ENCODE results near the gene MEGF9. TPM values are rescaled to one million over a fixed set of nuclear protein-coding genes. Genes with fewer than 3 reads are reported as not detected.

The MEGF9 gene
- total and polyA plus RNA-seq, 2 donors (not counting 1 experiment from before 2014, with no cell fraction given), result 3.5 to 11.3 TPM

DNA sequence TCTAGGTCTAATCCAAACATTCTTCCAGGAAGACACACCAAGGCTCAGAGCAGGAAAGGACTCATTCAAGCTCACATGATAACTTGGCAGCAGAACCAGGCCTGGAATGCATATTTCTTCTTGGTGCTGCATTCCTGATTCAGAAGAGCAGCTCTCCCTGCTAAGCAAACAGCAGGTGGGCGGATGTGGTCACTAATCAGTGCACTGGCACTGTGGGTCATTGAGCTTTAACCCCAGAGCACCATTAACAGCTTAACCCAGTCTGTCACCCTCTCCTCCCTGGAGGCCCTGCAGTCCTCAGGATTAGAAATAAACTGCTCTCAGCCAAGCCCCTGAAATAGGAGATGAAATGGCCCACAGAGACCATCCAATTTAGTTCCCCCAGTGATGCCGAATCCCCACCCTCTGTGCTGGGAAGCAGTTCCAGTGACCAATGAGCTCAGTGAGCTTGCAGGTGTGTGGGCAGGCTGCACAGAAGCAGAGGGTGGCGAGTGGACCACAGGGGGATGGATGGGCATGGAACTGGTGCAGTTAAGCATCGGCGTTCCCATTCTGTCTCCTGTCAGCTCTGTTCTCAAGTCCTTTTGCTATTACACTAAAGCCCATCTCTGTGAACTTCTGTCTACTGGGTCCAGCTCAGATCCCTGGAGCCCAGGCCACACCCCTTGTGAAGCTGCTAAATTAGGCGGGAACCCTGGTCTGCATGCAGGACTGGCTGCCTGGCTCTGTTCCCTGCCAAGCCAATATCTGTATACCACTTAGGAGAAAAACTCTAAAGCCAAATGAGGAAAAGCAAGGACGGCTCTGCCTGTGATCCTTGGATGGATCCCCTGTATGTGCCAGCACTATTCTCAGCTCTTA is 16.6 kb upstream of the MEGF9 start:
- intact Hi-C loops (cut with micrococcal nuclease), result no loop called here
- no peaks in the 10 kb centered on the region for H3K36me3 ChIP-seq (replicated peaks in 1 of 2; ENCODE audit: control extremely low read depth in 1 of 2, control insufficient read depth in 1 of 2, extremely low read depth in 1 of 2, insufficient read depth in 2 of 2, low read length in 1 of 2)
- no peaks in the 10 kb centered on the region for H3K9me3 ChIP-seq (ENCODE audit: control extremely low read depth in 1 of 3, control insufficient read depth in 2 of 3, insufficient read depth in 1 of 3, low read length in 2 of 3)
- CTCF ChIA-PET, result interaction anchor here (0.9 to 1.6 kb wide), 4 partner anchors 25 to 329 kb away, joined by 3 to 7 read pairs (median 4); no protein-coding TSS in a partner anchor
- Mint-ChIP-seq H3K9me3 (ENCODE audit: insufficient read depth) (no peaks in the 10 kb centered on the region), H3K4me3 (no peak overlapping the region), H3K27ac (no peak overlapping the region), H3K4me1 (peaks cover 18% of the 10 kb centered on the region), H3K27me3 (no peaks in the 10 kb centered on the region)
- H3K27ac ChIP-seq (ENCODE audit: low read length in 2 of 2), result no peak overlapping the region
- H3K4me1 ChIP-seq (ENCODE audit: control insufficient read depth in 2 of 2, insufficient read depth in 2 of 2, low read length in 2 of 2), result peaks cover 10 to 12% of the 10 kb centered on the region in 2 donors
- no peak overlapping the region for H3K4me2 ChIP-seq (replicated peaks; ENCODE audit: low read depth, low read length, poor library complexity, severe bottlenecking)
- no peaks in the 10 kb centered on the region for H3K79me2 ChIP-seq (ENCODE audit: control insufficient read depth, insufficient read depth, low read length)
- H2AFZ ChIP-seq (ENCODE audit: insufficient read depth, low read depth, low read length, poor library complexity, severe bottlenecking), result no peak overlapping the region
- no peak overlapping the region for H3K4me3 ChIP-seq (ENCODE audit: control extremely low read depth in 1 of 5, extremely low read depth in 1 of 5, insufficient read depth in 1 of 5, low read depth in 2 of 5, low read length in 4 of 5)
- no peaks in the 10 kb centered on the region for H4K20me1 ChIP-seq (ENCODE audit: control insufficient read depth, insufficient read depth, low read length, poor library complexity, severe bottlenecking)
- H3K9ac ChIP-seq (ENCODE audit: low read length), result no peak overlapping the region
- ATAC-seq (ENCODE audit: low read depth) (no peak), DNase-seq (no peak)
- TF ChIP-seq, protein P1, sequence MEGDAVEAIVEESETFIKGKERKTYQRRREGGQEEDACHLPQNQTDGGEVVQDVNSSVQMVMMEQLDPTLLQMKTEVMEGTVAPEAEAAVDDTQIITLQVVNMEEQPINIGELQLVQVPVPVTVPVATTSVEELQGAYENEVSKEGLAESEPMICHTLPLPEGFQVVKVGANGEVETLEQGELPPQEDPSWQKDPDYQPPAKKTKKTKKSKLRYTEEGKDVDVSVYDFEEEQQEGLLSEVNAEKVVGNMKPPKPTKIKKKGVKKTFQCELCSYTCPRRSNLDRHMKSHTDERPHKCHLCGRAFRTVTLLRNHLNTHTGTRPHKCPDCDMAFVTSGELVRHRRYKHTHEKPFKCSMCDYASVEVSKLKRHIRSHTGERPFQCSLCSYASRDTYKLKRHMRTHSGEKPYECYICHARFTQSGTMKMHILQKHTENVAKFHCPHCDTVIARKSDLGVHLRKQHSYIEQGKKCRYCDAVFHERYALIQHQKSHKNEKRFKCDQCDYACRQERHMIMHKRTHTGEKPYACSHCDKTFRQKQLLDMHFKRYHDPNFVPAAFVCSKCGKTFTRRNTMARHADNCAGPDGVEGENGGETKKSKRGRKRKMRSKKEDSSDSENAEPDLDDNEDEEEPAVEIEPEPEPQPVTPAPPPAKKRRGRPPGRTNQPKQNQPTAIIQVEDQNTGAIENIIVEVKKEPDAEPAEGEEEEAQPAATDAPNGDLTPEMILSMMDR (IDR thresholded peaks at IDR 0.05), result no peak
- TF ChIP-seq EZH2 (IDR thresholded peaks at IDR 0.05; ENCODE audit: borderline replicate concordance, insufficient read depth, low read depth, low read length, poor library complexity, severe bottlenecking), result no peak
- H3K27me3 ChIP-seq (replicated peaks in 1 of 4; ENCODE audit: control extremely low read depth in 1 of 4, control insufficient read depth in 3 of 4, insufficient read depth in 4 of 4, low read length in 3 of 4), result no peaks in the 10 kb centered on the region
- POLR2A ChIA-PET, result interaction anchor here (0.7 kb wide), 1 partner anchor 19 kb away, joined by 3 read pairs; no protein-coding TSS in a partner anchor
- WGBS (ENCODE audit: insufficient coverage), result 90% methylated on average over 5 of the region's 7 CpGs

DNA sequence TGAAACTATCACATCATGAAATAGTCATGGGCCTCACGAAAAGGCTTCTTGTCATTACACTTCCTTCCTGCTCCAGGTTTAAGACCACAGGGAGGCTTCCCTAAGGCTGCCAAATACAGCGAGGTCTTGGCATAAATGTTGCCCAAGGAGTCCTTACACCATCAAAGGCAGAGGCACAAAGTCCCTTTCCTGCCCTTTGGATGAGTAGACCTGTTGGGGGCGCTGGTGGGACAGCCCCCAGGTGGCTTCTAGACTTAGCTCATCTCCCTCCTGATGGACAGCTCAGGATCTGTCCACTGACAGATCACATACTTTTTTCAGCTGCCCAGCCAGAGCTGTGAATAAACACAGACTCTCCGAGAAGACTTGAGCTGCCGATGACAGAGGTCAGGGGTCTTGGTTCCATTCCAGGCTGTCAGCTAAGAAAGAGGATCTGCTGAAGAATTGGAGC is 15.5 kb upstream of the MEGF9 start:
- Mint-ChIP-seq H3K4me1 (peaks cover 8% of the 10 kb centered on the region), H3K9me3 (ENCODE audit: insufficient read depth) (no peaks in the 10 kb centered on the region), H3K4me3 (no peak overlapping the region), H3K27me3 (no peaks in the 10 kb centered on the region), H3K27ac (no peak overlapping the region)
- Histone ChIP-seq H3K4me2 (replicated peaks; ENCODE audit: low read depth, low read length, poor library complexity, severe bottlenecking) (no peak overlapping the region), H3K9ac (ENCODE audit: low read length) (no peak overlapping the region), H3K27me3 (replicated peaks in 1 of 4; ENCODE audit: control extremely low read depth in 1 of 4, control insufficient read depth in 3 of 4, insufficient read depth in 4 of 4, low read length in 3 of 4) (no peaks in the 10 kb centered on the region), H3K36me3 (replicated peaks in 1 of 2; ENCODE audit: control extremely low read depth in 1 of 2, control insufficient read depth in 1 of 2, extremely low read depth in 1 of 2, insufficient read depth in 2 of 2, low read length in 1 of 2) (no peaks in the 10 kb centered on the region), H2AFZ (ENCODE audit: insufficient read depth, low read depth, low read length, poor library complexity, severe bottlenecking) (no peak overlapping the region), H3K4me3 (ENCODE audit: control extremely low read depth in 1 of 5, extremely low read depth in 1 of 5, insufficient read depth in 1 of 5, low read depth in 2 of 5, low read length in 4 of 5) (no peak overlapping the region), H4K20me1 (ENCODE audit: control insufficient read depth, insufficient read depth, low read length, poor library complexity, severe bottlenecking) (no peaks in the 10 kb centered on the region), H3K9me3 (ENCODE audit: control extremely low read depth in 1 of 3, control insufficient read depth in 2 of 3, insufficient read depth in 1 of 3, low read length in 2 of 3) (no peaks in the 10 kb centered on the region), H3K4me1 (ENCODE audit: control insufficient read depth in 2 of 2, insufficient read depth in 2 of 2, low read length in 2 of 2) (peaks cover under 1 to 3% of the 10 kb centered on the region in 2 donors), H3K27ac (ENCODE audit: low read length in 2 of 2) (no peak overlapping the region), H3K79me2 (ENCODE audit: control insufficient read depth, insufficient read depth, low read length) (no peaks in the 10 kb centered on the region)
- TF ChIP-seq, protein P1 (IDR thresholded peaks at IDR 0.05), result no peak
- ChIA-PET CTCF (interaction anchor here (0.7 to 1.6 kb wide), 3 partner anchors 26 to 330 kb away, joined by 3 to 7 read pairs (median 4); no protein-coding TSS in a partner anchor), POLR2A (no interaction called here)
- no peak for DNase-seq
- ATAC-seq (ENCODE audit: low read depth), result no peak
- WGBS (ENCODE audit: insufficient coverage), result 55% methylated on average over 5 of the region's 5 CpGs
- intact Hi-C loops (cut with micrococcal nuclease), result no loop called here
